ENCODE measurements around the gene MAP3K12.
"Not testable (repeated sequence)": the region's sequence is repeated elsewhere in the genome, so short reads cannot be mapped to it uniquely, and the experiment has no call there.

The MAP3K12 gene

GRCh38 chr12:53466640-53467039, 32.6 kb downstream of the MAP3K12 start:
- no peak for DNase-seq

DNA sequence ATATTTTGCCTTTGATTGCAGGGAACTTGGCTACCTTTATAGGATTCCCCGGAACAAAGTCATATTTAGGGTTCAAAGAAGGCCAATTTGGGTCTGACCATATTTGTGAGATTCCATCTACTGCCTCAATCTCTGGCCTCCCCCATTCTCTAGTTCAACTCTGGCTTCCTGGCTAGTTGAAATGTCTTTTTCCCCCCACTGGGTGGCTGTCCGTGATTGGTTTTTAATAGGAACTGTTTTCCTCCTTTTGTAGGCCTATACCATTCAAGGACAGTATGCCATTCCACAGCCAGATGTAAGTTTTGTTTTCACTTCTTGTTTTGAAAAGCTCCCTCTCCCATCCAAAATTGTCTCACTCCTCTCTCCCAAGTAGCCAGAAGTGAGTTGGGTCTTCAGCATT, 33.6 kb downstream of the MAP3K12 start:
- no peak for DNase-seq

DNA sequence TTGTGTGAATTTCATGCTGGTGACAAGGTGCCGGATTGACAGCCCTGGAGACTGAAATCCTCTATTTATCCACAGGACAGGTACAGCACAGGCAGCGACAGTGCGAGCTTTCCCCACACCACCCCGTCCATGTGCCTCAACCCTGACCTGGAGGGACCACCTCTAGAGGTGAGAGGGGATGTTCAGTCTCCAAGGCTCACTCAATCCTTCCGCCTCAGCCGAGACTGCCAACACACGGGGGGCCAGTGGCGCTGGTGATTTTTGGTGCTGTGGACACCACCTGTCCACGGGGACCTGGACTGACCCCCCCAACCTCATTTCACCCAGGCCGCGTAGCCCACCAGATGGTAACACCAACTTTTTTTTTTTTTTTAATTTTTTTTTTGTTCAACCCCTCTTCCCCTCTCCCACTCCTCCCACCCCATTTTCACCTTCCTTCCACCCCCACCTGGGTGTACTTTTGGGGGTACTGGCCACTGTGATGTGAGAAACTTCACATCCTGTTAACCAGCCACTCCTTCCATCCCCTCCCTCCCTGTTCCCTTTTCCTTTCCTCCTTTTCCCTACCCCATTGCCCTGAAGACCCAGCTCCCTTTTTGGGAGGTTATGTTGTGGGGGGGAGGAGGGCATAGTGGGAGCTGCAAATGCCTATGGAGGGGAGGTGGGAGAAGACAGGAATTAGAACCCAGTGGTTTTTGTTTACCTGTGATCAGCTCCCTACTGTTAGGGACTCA, 34.4 kb downstream of the MAP3K12 start:
- no peak for DNase-seq

DNA sequence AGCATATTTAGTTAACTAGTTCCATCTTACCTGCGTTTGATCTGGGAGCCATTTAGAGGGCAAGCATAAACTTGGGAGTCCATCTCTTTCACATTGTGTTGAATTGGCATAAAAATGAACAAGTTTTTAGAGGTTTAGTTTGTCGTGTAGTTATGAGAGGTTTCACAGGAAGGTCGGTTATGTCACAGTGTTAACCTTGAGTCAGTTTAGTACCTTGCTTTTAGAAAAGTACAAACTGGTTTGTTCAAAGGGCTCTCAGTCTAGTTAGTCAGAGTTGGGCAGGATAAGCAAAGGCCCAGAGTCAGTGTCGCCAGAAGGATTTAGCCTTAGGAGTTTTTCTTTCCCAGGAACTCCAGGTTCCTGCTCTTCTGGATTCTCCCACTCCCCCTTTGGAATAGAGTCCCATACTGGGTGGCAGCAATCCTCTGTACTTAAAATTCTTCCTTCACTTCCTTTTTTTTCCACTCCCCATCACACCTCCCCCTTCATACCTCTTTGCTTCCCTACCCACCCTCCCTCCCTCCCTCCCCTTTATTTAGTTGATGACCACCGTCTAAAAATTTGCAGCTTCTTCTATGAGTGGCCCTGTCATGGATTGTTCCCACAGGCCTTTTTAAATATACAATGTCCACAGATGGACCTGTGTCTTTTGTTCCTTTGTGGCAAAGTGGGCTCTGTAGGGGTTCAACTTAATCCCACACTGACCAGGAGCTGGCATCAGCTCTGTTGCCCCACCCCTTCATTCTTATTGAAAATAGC, 35.3 kb downstream of the MAP3K12 start:
- DNase-seq: no peak

- DNase-seq: no peak
Measured at GRCh38 chr12:53462935-53463334, 36.3 kb downstream of the MAP3K12 start.

DNA sequence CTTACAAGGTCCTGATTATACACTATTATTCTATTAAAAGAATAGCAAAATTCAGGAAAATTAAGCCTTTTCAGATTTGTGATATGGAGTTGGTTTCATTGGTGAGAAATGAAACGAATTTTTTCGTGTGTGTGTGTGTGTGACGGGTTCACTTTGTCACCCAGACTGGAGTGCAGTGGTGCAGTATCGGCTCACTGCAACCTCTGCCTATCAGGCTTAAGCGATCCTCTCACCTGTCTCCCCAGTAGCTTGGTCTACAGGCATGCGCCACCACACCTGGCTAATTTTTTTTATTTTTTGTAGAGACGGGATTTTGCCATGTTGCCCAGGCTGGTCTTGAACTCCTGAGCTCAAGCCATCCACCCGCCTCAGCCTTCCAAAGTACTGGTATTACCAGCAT, 37.7 kb downstream of the MAP3K12 start:
- DNase-seq: no peak

GRCh38 chr12:53461059-53461458, 38.2 kb downstream of the MAP3K12 start:
- DNase-seq: no peak

GRCh38 chr12:53459097-53459496, 40.2 kb downstream of the MAP3K12 start:
- DNase-seq: no peak

- no peak for DNase-seq
Measured at GRCh38 chr12:53456654-53457366, 42.4 kb downstream of the MAP3K12 start.

DNA sequence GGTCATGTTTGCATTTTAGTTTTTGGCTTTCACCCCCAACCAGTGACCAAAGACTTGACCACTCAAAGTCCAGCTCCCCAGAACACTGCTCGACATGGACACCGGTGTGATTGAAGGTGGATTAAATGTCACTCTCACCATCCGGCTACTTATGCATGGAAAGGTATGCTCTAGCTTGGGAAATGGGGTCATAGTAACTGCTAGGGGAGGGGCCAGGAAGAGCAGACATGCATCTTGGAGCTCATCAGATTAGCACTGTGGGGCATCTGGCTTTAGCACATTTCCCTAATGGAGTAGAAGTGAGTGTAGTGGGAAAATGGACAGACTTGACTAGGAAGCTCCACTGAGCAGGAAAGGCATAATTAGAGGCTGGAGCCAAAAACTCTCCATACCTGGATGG, 44.6 kb downstream of the MAP3K12 start:
- DNase-seq: no peak

DNA sequence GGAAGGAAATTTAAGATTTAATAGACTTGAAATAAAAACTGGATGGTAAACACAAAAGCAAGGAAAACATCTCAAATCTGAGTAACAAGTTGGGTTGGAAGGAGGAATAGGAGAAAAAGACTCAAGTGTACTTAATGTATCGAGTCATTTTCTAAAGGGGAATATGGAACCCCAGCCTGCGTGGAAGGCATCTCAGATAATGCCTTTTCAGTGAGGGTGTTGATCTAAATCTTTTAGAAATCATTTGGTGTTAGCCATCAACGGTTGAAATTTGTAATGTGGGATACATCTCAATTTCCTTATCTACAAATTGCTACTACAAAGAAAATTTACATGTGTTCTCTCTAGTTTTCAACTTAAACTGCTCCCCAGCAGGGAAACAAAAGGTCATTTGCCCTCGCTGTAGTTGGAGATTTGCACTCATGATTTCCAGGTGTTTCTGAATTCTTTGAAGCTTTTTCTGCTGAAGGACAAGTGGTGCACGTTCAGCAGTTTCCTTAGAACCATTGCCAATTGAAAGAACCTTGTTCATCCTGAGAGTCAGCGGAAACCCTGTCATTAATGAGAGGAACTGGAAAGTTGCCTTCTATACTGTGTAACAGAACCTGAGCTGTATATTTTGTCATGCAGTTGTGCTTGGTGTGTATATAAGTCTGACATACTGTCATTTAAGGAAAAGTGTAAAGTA, 45.2 kb downstream of the MAP3K12 start:
- DNase-seq: no peak

DNA sequence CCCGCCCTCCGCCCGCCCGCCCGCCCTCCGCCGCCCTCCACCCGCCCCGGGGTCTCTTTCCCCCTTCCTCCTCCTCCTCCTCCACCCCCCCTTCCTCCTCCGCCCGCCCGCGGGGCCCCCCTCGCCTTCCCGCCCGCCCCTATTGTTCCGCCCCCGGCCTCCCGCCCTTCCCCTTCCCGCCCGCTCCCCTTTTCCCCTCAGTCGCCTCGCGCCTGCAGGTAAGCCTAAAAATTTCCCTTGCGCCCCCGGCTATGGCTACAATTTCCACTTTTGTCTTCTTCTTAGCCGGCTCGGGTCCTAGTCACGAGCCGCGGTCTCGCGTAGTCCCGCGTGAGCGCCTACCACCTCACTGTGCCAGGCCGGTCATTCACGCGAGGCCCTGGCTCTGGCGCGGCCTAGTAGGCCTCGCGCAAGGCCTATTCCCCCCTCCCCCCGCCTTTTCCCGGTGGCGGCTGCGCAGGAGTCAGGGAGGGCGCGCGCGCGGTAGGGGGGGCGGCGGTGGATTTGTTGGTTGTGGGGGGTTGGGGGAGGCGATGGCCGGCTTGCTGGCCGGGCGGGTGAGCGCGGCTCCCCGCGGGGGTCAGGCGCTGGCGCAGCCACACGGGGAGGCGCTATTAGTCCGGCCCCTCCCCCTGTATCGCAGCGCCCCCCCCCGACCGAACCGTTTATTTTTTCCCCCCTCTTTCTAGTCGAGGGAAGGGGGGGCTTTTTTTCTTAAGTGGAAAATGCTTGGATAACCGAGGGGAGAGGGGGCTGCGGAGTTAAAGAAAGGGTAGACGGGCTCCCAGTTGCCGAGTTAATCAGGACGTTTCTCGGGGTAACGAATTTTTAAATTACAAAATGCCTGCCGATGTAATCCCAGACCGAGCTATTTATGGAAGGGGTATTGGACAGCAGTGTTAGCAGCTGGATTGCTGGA, 46.8 kb downstream of the MAP3K12 start:
- peak; percentile 33 for DNase-seq

- DNase-seq: peak; percentile 98
Measured at GRCh38 chr12:53451661-53452158, 47.5 kb downstream of the MAP3K12 start, which contains the start of gene PCBP2. Gene PCBP2 (plus strand): TSS chr12:53452102. CDS start chr12:53454801, 2,699 bp downstream.

GRCh38 chr12:53450936-53451335, 48.3 kb downstream of the MAP3K12 start:
- no peak for DNase-seq

DNA sequence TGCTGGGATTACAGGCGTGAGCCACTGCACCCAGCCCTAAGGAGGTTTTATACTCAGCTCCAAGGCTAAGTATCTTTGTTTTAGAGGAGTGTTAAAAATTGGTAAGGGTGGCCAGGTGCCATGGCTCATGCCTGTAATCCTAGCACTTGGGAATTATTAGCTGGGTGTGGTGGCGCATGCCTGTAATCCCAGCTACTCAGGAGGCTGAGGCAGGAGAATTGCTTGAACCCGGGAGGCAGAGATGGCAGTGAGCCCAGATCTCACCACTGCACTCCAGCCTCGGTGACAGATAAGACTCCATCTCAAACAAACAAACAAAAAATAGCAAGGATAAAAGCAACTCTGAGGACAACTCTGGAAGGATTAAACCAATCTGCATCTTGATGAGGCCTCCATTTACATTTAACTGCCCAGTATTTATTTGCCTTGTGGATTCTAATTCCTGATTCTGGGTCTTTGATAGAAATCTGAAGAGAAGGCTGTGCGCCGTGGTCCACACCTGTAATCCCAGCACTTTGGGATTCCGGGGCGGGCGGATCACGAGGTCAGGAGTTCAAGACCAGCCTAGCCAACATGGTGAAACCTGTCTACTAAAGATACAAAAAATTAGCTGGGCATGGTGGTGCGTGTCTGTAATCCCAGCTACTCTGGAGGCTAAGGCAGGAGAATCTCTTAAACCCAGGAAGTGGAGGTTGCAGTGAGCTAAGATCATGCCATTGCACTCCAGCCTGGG, 54.5 kb downstream of the MAP3K12 start:
- DNase-seq: not testable (repeated sequence)

DNA sequence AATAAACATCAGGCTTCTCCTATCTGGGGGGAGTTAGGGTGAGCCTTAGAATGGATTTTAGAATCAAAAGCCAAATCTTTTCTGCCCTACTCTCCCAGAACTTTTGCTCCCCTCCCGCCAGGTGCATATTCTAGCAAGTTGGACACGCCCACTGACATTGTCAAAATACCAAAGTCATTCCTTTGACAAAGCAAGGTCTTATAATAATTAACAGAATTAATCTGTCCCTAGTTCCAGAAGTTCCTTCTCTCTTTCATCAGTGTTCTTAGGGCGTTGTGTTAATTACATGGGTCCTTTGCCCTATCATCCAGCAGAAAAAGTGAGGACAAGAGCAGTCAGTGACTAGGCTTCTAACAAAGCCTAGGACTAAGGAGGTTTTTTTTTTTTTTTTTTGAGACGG, 55.3 kb downstream of the MAP3K12 start:
- DNase-seq: no peak

DNA sequence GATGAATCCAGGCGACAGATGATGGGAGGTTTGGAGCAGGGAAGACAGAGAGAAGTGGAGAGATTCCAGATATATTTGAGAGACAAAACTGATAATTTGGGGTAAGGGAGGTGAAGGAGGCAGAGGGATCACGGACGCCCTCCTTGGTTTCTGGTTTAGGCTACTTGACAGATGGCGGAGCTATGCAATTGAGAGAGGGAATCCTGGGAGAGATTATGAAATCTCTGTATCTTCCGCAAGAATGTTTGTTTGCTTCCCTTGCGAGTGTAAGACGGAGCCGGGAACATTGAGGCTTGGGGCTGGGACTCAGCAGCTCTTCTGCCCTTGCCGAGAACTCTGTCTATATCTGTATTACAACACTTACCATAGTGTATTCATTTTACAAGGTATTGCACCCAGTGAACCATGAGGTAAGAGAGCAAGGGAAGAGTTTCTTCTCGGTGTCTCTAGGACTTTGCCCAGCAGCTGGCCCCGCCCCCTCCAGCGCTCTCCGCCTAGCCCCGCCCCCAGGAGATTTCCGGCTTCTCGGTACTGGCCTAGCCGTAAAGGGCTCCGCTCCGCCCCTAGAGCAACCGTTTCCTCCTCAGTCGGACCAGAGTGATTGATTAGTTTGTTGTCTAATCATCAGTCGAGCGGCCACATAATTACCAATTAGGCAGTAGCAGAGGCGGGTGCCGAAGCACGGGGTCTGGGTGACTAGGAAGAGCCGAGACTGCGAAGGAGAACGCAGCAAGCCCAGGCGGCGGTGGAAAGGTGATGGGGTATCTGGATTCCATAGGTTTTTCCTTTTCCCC, 58.0 kb downstream of the MAP3K12 start, which contains the start of gene PRR13:
Gene PRR13, plus strand, starts transcription at position 695 of the 794 bp plus-strand sequence. CDS start 981 bp downstream, outside the sequence.
- DNase-seq: peak; percentile 99

DNA sequence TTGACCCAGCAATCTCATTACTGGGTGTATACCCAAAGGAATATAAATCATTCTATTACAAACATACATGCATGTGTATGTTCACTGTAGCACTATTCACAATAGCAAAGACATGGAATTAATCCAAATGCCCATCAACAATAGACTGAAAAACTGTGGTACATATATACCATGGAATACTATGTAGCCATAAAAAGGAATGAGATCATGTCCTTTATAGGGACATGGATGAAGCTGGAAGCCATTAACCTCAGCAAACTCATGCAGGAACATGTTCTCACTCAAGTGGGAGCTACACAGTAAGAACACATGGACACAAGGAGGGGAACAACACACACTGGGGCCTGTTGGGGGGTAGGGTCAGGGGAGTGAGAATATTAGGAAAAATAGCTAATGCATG, 59.7 kb downstream of the MAP3K12 start:
- DNase-seq: not testable (repeated sequence)

- DNase-seq: not testable (repeated sequence)
Measured at GRCh38 chr12:53435326-53435725, 63.9 kb downstream of the MAP3K12 start.

DNA sequence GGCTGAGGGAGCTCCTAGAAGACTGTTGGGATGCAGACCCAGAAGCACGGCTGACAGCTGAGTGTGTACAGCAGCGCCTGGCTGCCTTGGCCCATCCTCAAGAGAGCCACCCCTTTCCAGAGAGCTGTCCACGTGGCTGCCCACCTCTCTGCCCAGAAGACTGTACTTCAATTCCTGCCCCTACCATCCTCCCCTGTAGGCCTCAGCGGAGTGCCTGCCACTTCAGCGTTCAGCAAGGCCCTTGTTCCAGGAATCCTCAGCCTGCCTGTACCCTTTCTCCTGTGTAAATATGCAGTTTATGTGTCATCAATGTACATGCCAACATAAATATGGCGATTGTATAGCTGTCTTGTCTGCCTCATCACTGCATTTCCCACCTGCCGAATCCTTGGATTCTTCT, 68.1 kb downstream of the MAP3K12 start:
- DNase-seq: no peak
